Endothelial cell of umbilical vein (primary cell): ENCODE data around the gene DIP2A. TPM values are rescaled to one million over a fixed set of nuclear protein-coding genes. Genes with fewer than 3 reads are reported as not detected.

Experiments
- BruUV-seq: library from RNA; stranded (reverse); fragments of 400-500 nt; replicated peaks from 2 replicates; lab custom pipeline; 2021; lab: Mats Ljungman, UMichigan
- CTCF ChIA-PET: fragments of 300-600, 350-600 bp; sonication (Branson Sonifier 250); formaldehyde crosslinking; loops from one replicate; lab custom pipeline; 2021; ENCODE audit warnings: antibody characterized with exemption, inconsistent platforms; lab: Charles Lee
- POLR2A ChIA-PET: fragments of 300-600, 350-600 bp; sonication (Branson Sonifier 250); formaldehyde crosslinking; loops from one replicate; lab custom pipeline; 2021; ENCODE audit warnings: antibody characterized with exemption, inconsistent platforms; lab: Charles Lee
- DNase-seq: peaks from one replicate; pipeline ENCODE4 v3.0.0-alpha.2; 2011; ENCODE audit warnings: low read depth, low spot score
- FAIRE-seq: peaks from 2 replicates; lab custom pipeline; 2011; peaks lifted over from hg19 to GRCh38; lab: Jason Lieb, UNC
- H2AFZ ChIP-seq: 2 replicates; pipeline ENCODE4 v1.6.0; 2012; ENCODE audit warnings: low read depth, low read length, control low read depth, inconsistent platforms
- H3K27ac ChIP-seq: 2 replicates; pipeline ENCODE4 v1.5.1; 2011; ENCODE audit warnings: low read depth, mild to moderate bottlenecking, control low read depth, low read length, moderate library complexity; ENCODE audit not compliant: insufficient read depth
- H3K27me3 ChIP-seq, 2 experiments: 2 replicates each; pipeline versions ENCODE4 v1.6.0 to v1.6.1; 2011; ENCODE audit warnings: low read length in 2 of 2, mixed read lengths in 1 of 2; ENCODE audit not compliant: control insufficient read depth in 2 of 2, insufficient read depth in 2 of 2
- H3K36me3 ChIP-seq, 2 experiments: 2 replicates in 1 of 2; 3 replicates in 1 of 2; pipeline ENCODE4 v1.5.1; 2011; ENCODE audit warnings: low read length in 2 of 2, mild to moderate bottlenecking in 1 of 2, moderate library complexity in 1 of 2; ENCODE audit not compliant: control insufficient read depth in 2 of 2, insufficient read depth in 2 of 2; ENCODE audit errors: extremely low read depth in 1 of 2
- H3K4me1 ChIP-seq: 3 replicates; pipeline ENCODE4 v1.5.1; 2011; ENCODE audit warnings: mild to moderate bottlenecking, low read length; ENCODE audit not compliant: control insufficient read depth, insufficient read depth; ENCODE audit errors: extremely low read depth
- H3K4me2 ChIP-seq: 2 replicates; pipeline ENCODE4 v1.6.1; 2011; ENCODE audit warnings: low read length, control low read depth, mixed read lengths; ENCODE audit not compliant: insufficient read depth
- H3K4me3 ChIP-seq, 3 experiments: fragments of 200-600 bp in 1 of 3; sonication (generic), shearing (Covaris generic) in 1 of 3; replicated peaks in 1 of 3; 2 replicates each; pipeline ENCODE4 v1.5.1; 2011 to 2016; ENCODE audit warnings: control low read depth in 3 of 3, low read length in 3 of 3, mild to moderate bottlenecking in 2 of 3, inconsistent platforms in 1 of 3, low read depth in 1 of 3, moderate library complexity in 1 of 3; ENCODE audit not compliant: insufficient read depth in 1 of 3
- H3K79me2 ChIP-seq: 2 replicates; pipeline ENCODE4 v1.6.0; 2012; ENCODE audit warnings: low read length, inconsistent platforms; ENCODE audit not compliant: control insufficient read depth, insufficient read depth
- H3K9ac ChIP-seq: replicated peaks from 2 replicates; pipeline ENCODE3; 2011; ENCODE audit warnings: low read length, control low read depth; ENCODE audit not compliant: insufficient read depth; ENCODE audit errors: extremely low read depth
- H3K9me1 ChIP-seq: replicated peaks from 3 replicates; pipeline ENCODE4 v1.6.0; 2011; ENCODE audit warnings: mild to moderate bottlenecking, low read length; ENCODE audit not compliant: control insufficient read depth, insufficient read depth; ENCODE audit errors: extremely low read depth
- H3K9me3 ChIP-seq: replicated peaks from 2 replicates; pipeline ENCODE4 v1.5.1; 2012; ENCODE audit warnings: low read length, inconsistent platforms; ENCODE audit not compliant: control insufficient read depth, insufficient read depth
- H4K20me1 ChIP-seq: replicated peaks from 2 replicates; pipeline ENCODE3; 2011; ENCODE audit warnings: mild to moderate bottlenecking, low read length; ENCODE audit not compliant: control insufficient read depth, insufficient read depth; ENCODE audit errors: extremely low read depth
- CTCF ChIP-seq, 2 donors: IDR thresholded peaks; 1 replicate in 1 of 2; 2 replicates in 1 of 2; pipeline ENCODE4 v1.5.1; 2011; ENCODE audit warnings: low read length in 2 of 2, mild to moderate bottlenecking in 2 of 2, moderate library complexity in 2 of 2, control low read depth in 1 of 2, inconsistent platforms in 1 of 2, low read depth in 1 of 2; ENCODE audit not compliant: insufficient read depth in 1 of 2; ENCODE audit errors: extremely low read depth in 1 of 2
- EZH2 ChIP-seq: IDR thresholded peaks from 2 replicates; pipeline ENCODE4 v1.6.1; 2012; ENCODE audit warnings: borderline replicate concordance, low read depth, mild to moderate bottlenecking, moderate library complexity, low read length, inconsistent platforms; ENCODE audit not compliant: severe bottlenecking
- FOS ChIP-seq: IDR thresholded peaks from 2 replicates; pipeline ENCODE4 v1.6.1; 2011; ENCODE audit warnings: mild to moderate bottlenecking, low read length, moderate library complexity, borderline replicate concordance; ENCODE audit not compliant: insufficient read depth
- GATA2 ChIP-seq: IDR thresholded peaks from 2 replicates; pipeline ENCODE4 v1.7.0; 2011; ENCODE audit warnings: low read depth, mild to moderate bottlenecking, moderate library complexity, mixed read lengths, low read length; ENCODE audit not compliant: insufficient read length, insufficient read depth
- JUN ChIP-seq: IDR thresholded peaks from 2 replicates; pipeline ENCODE4 v1.6.1; 2011; ENCODE audit warnings: borderline replicate concordance, low read depth; ENCODE audit not compliant: insufficient read length, insufficient read depth
- MAX ChIP-seq: IDR thresholded peaks from 2 replicates; pipeline ENCODE4 v1.6.1; 2011; ENCODE audit not compliant: insufficient read depth, insufficient read length
- MYC ChIP-seq: IDR thresholded peaks from one replicate; pipeline ENCODE4 v1.6.1; 2011; ENCODE audit warnings: mild to moderate bottlenecking, low read depth, low read length
- POLR2A ChIP-seq: IDR thresholded peaks from 2 replicates; pipeline ENCODE4 v1.6.1; 2012; ENCODE audit warnings: low read depth, mild to moderate bottlenecking, control low read depth, low read length
- POLR2AphosphoS5 ChIP-seq: IDR thresholded peaks from 2 replicates; pipeline ENCODE4 v1.6.1; 2012; ENCODE audit warnings: low read depth, mild to moderate bottlenecking, control low read depth, low read length, moderate library complexity; ENCODE audit not compliant: insufficient read depth
- dilution Hi-C: fragments of 300-500 bp; cut with MboI; formaldehyde crosslinking; loops from one replicate; pipeline ENCODE4 v1.15.0; 2019; ENCODE audit warnings: low sequenced_read_pairs; ENCODE audit not compliant: extremely low pct_ligation_motif_present
- intact Hi-C: fragments of 100-400 bp; cut with micrococcal nuclease; formaldehyde crosslinking; loops from one replicate; pipeline ENCODE4 v1.10.0; 2022
- polyA plus RNA-seq, 4 experiments: library from polyadenylated mRNA; depleted of rRNA in 3 of 4; stranded (reverse) in 3 of 4; unstranded in 1 of 4; fragments of >200 nt; gene quantifications; 2 replicates each; pipeline versions ENCODE4 v1.2.1 to v1.2.3, GENCODE V29; 2011 to 2012; ENCODE audit warnings: missing spikeins in 1 of 4
- total RNA-seq: library from RNA; stranded (reverse); gene quantifications from 2 replicates; pipeline ENCODE4 v1.2.3, GENCODE V29; 2021

Gene DIP2A
- total and polyA plus RNA-seq, 2 donors (not counting 3 experiments of a cell fraction or from before 2014, with no cell fraction given), result 34.5 to 62.1 TPM

- H3K27ac ChIP-seq, result no peak overlapping the region
- no peaks in the 10 kb centered on the region for H3K36me3 ChIP-seq
- FAIRE-seq (no peak), DNase-seq (no peak)
- CTCF ChIA-PET, result no interaction called here
- H4K20me1 ChIP-seq, result no peaks in the 10 kb centered on the region
- no peak overlapping the region for H3K9ac ChIP-seq
- no peak overlapping the region for H2AFZ ChIP-seq
- POLR2A ChIA-PET, result no interaction called here
- intact Hi-C loops, result no loop called here
- H3K9me3 ChIP-seq, result no peaks in the 10 kb centered on the region
- TF ChIP-seq POLR2A, result no peak
- no peak for TF ChIP-seq MYC
- no peak for TF ChIP-seq EZH2
- TF ChIP-seq MAX, result no peak
- no peak for TF ChIP-seq JUN
- TF ChIP-seq CTCF (IDR thresholded peaks at IDR 0.05; ENCODE audit: extremely low read depth in 1 of 2, insufficient read depth in 1 of 2, low read depth in 1 of 2, low read length in 2 of 2), result no peak
- no peak for TF ChIP-seq POLR2AphosphoS5
- TF ChIP-seq GATA2, result no peak
- no peak for TF ChIP-seq FOS
- BruUV-seq, result no TSS peak
- no peaks in the 10 kb centered on the region for H3K9me1 ChIP-seq
- H3K4me2 ChIP-seq, result no peak overlapping the region
- H3K4me1 ChIP-seq, result peaks cover 5% of the 10 kb centered on the region
- H3K79me2 ChIP-seq, result no peaks in the 10 kb centered on the region
- dilution Hi-C loops, result no loop called here
- no peak overlapping the region for H3K4me3 ChIP-seq
- H3K27me3 ChIP-seq, result peaks cover 14 to 20% of the 10 kb centered on the region in 2 experiments
Measured at GRCh38 chr21:46604329-46604974, 145.8 kb downstream of the DIP2A start.
